Prostate gland (tissue), 2 donors: Measurements from ENCODE around the gene TFE3. TPM values are rescaled to one million over a fixed set of nuclear protein-coding genes. Genes with fewer than 3 reads are reported as not detected.

Experiments used
- DNase-seq: peaks from one replicate; pipeline ENCODE4 v3.0.0-alpha.2; 2019; ENCODE audit warnings: low spot score
- H3K27ac ChIP-seq, 2 donors: fragments of 200-600 bp; sonication (generic); 2 replicates each; pipeline ENCODE4 v1.5.1; 2017 to 2019
- H3K27me3 ChIP-seq: fragments of 200-600 bp; sonication (generic); replicated peaks from 2 replicates; pipeline ENCODE4 v1.5.1; 2019; ENCODE audit not compliant: insufficient read depth
- H3K36me3 ChIP-seq, 2 donors: fragments of 200-600 bp; sonication (generic); 1 replicate in 1 of 2; 2 replicates in 1 of 2; pipeline versions ENCODE4 v1.5.1 to v1.8.1; 2017 to 2019
- H3K4me1 ChIP-seq: fragments of 200-600 bp; sonication (generic); replicated peaks from 2 replicates; pipeline ENCODE4 v1.5.1; 2019
- H3K4me3 ChIP-seq, 2 donors: fragments of 200-600 bp; sonication (generic); 2 replicates each; pipeline ENCODE4 v1.5.1; 2017 to 2019
- H3K9me3 ChIP-seq: fragments of 200-600 bp; sonication (generic); 2 replicates; pipeline ENCODE4 v1.5.1; 2017
- CTCF ChIP-seq, 4 experiments: fragments of 200-600 bp in 2 of 4; fragments of 450-650 bp in 2 of 4; sonication (generic) in 2 of 4; IDR thresholded peaks; 1 replicate in 3 of 4; 2 replicates in 1 of 4; pipeline ENCODE4 v1.5.1; 2016 to 2019; ENCODE audit warnings: antibody characterized with exemption in 4 of 4, mild to moderate bottlenecking in 2 of 4, moderate library complexity in 2 of 4
- POLR2A ChIP-seq: fragments of 450-650 bp; IDR thresholded peaks from one replicate; pipeline ENCODE4 v1.6.1; 2016; ENCODE audit warnings: antibody characterized with exemption, mild to moderate bottlenecking
- POLR2AphosphoS5 ChIP-seq: sonication (generic); formaldehyde crosslinking; IDR thresholded peaks from one replicate; pipeline ENCODE4 v1.6.1; 2017; ENCODE audit warnings: antibody characterized with exemption
- WGBS: methylation state at CpG from one replicate; pipeline ENCODE4 v1.1.5; 2018; 5-methylcytosine and 5-hydroxymethylcytosine counted together
- intact Hi-C: fragments of 100-400 bp; cut with DNase I; formaldehyde crosslinking; loops from one replicate; pipeline ENCODE4 v1.14.2; 2022
- total RNA-seq, 2 donors: library from RNA; depleted of rRNA; stranded (reverse); fragments of >200 nt; gene quantifications; one replicate each; pipeline ENCODE4 v1.1.0, GENCODE V29; 2016

TFE3 gene, protein sequence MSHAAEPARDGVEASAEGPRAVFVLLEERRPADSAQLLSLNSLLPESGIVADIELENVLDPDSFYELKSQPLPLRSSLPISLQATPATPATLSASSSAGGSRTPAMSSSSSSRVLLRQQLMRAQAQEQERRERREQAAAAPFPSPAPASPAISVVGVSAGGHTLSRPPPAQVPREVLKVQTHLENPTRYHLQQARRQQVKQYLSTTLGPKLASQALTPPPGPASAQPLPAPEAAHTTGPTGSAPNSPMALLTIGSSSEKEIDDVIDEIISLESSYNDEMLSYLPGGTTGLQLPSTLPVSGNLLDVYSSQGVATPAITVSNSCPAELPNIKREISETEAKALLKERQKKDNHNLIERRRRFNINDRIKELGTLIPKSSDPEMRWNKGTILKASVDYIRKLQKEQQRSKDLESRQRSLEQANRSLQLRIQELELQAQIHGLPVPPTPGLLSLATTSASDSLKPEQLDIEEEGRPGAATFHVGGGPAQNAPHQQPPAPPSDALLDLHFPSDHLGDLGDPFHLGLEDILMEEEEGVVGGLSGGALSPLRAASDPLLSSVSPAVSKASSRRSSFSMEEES
- total RNA-seq: 10 to 100 TPM; 44.6 to 88.4 TPM

DNA sequence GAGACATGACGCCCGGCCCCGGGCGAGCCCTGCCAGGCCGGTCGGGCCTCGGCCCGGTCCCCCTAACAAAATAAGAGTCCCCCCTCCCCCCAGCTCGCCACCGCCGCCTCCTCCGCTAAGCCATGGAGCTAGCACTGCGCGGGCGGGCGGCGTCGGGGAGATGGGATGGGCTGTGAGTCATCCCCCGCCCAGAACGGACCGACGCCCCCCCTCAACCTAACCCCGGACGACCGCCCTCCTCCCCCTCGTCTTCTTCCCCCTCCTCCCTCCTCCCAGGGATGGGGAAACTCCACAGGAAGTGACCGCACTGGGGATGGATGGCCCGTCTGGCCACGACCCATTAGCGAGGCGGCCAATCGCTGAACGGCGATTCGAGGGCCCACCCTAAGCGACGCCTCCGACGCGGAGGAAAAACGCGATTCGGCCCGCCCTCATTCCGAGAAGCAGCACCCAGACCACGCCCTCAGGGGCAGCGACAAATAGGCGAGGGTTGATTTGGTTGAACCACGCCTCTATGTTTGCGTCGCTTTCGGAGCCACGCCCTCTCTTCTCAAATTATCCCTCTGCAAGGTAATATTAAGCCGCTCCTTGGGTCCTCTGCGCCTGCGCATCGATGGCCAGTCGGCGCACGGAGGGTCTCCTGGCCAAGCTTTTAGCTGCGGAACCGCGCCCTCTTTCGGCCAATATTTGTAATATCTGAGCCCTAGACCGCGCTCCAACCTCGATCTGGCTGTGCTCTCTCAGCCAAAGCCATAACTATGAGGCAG is at the start of gene TFE3:
Gene TFE3, minus strand, starts transcription at position 138 of the 767 bp plus-strand sequence. Its CDS starts 131 bp downstream, at position 7.
- peak within 1 kb of the TSS; percentile 63 to 73 for H3K4me3 ChIP-seq
- peak within 1 kb of the TSS; percentile 95 to 97 for H3K27ac ChIP-seq
- WGBS: 0% methylated on average over 41 of the region's 67 CpGs
- H3K4me1 ChIP-seq: no peaks in the 10 kb centered on the region
- intact Hi-C loops: loop anchor here (1.0 to 10.0 kb wide), 4 partner anchors 41 to 239 kb away; partner anchors contain the start of genes GRIPAP1, HDAC6, PIM2 and SLC35A2
- DNase-seq: peak; percentile 97
- H3K36me3 ChIP-seq: no peaks in the 10 kb centered on the region
- no peaks in the 10 kb centered on the region for H3K9me3 ChIP-seq
- TF ChIP-seq CTCF (IDR thresholded peaks at IDR 0.05): peak in 3 of 4 experiments; percentile 60 to 89 (median 82)
- peak; percentile 94 for TF ChIP-seq POLR2AphosphoS5
- TF ChIP-seq POLR2A: peak; percentile 77
- H3K27me3 ChIP-seq: no peaks in the 10 kb centered on the region

DNA sequence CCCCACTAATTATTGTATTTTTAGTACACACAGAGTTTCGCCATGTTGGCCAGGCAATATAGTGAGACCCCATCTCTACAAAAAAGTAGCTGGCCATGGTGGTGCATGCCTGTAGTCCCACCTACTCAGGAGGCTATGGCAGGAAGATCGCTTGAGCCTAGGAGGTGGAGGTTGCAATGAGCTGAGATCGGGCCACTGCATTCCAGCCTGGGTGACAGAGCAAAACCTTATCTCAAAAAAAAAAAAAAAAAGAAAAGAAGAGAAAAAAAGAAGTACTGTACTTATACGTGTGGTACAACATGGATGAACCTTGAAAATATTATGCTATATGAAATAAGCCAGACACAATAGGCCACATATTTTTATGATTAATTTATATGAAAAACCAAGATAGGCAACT is 46.4 kb upstream of the TFE3 start:
- H3K27me3 ChIP-seq: no peaks in the 10 kb centered on the region
- no peak overlapping the region for H3K4me3 ChIP-seq
- H3K27ac ChIP-seq: no peak overlapping the region
- intact Hi-C loops: no loop called here
- no peaks in the 10 kb centered on the region for H3K4me1 ChIP-seq
- no peaks in the 10 kb centered on the region for H3K9me3 ChIP-seq
- DNase-seq: no peak
- H3K36me3 ChIP-seq: no peaks in the 10 kb centered on the region
- 88% methylated on average over 4 of the region's 4 CpGs for WGBS
- TF ChIP-seq POLR2AphosphoS5 (no peak), CTCF (IDR thresholded peaks at IDR 0.05) (no peak), POLR2A (no peak)

DNA sequence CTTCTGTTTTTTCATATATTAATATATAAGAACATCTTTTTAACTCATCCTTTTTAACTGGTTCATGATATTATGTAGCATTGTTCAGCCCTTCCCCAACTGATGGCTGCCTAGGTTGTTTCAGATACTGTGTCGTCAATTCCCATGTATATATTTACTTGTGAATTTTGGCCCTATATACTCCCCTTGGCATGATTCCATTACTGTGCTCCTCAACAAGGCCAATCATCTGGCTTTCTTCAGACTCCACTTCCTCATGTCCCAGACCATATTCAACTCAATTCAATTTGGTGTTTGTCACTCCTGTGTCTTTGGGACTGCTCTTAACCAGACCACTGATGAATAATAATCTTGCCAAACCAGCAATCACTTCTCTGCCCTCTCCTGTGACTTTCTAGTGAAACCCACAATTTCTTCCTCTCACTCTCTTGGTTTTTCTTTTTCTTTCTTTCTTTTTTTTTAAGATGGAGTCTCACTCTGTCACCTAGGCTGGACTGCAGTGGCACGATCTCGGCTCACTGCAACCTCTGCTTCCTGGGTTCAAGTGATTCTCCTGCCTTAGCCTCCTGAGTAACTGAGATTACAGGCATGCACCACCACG is 39.2 kb upstream of the TFE3 start:
- Histone ChIP-seq H3K4me1 (no peaks in the 10 kb centered on the region), H3K9me3 (no peaks in the 10 kb centered on the region), H3K36me3 (no peaks in the 10 kb centered on the region), H3K4me3 (no peak overlapping the region), H3K27me3 (no peaks in the 10 kb centered on the region), H3K27ac (no peak overlapping the region)
- DNase-seq: no peak
- TF ChIP-seq CTCF (IDR thresholded peaks at IDR 0.05): no peak
- no peak for TF ChIP-seq POLR2A
- no peak for TF ChIP-seq POLR2AphosphoS5
- intact Hi-C loops: no loop called here
- 63% methylated on average over 4 of the region's 4 CpGs for WGBS

DNA sequence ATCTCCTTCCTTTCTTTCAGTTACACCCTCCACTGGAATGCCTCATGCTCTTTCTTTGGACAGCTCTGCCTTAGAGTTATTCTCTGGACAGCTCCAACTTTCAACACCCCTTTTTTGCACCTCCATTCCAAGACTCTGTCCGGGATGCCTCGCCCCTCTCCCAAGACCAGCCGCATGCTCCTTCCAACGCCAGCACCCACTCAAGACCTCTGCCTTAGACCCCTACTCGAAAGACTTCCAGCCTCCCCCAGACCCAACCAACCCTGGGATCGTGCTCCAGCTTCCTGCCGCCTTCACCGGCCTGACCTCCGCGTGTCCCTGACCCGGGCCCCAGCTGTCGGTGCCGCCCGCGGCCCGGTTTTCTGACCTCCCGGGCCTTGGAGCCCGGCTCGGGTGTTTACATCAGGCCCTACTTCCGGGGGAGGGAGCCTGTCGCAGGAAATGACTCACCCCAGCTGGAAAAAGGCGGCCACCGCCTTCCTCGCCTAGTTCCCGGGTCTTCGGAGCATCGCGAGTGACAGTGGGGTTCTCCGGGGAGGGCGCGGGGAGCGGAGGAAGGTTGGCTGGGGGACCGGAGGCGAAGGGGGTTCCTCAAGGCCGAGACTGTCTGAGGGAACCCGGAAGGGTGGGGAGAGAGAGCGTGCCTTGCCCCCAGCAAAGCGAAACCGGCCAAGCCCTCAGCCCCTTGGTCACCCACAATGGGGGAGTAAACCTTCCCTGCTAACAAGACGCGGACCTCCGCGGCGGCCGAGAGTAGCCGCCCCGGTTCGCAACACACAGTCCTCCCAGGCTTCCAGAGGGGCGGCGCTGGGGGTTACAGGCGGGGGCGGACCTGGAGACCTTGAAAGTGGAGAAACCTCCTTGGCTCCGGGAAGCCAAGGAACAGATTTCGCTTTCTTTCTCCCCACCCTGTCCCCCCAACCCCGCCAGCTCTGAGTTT is 36.6 kb upstream of the TFE3 start, which contains the start of gene WDR45:
Gene WDR45, minus strand, starts transcription at position 399 of the 940 bp plus-strand sequence. CDS start 1,792 bp downstream, outside the sequence.
- peak; percentile 66 for DNase-seq
- intact Hi-C loops: no loop called here

More for the DNA sequence above, 36.6 kb upstream of the TFE3 start, which contains the start of gene WDR45:
- Histone ChIP-seq H3K4me3 (peak within 1 kb of the TSS; percentile 51 to 54), H3K4me1 (no peaks in the 10 kb centered on the region), H3K9me3 (no peaks in the 10 kb centered on the region), H3K27ac (peak within 1 kb of the TSS; percentile 91 to 94), H3K27me3 (no peaks in the 10 kb centered on the region), H3K36me3 (no peaks in the 10 kb centered on the region)
- WGBS: under 1% methylated on average over 40 of the region's 55 CpGs
- TF ChIP-seq POLR2A (peak; percentile 79), CTCF (IDR thresholded peaks at IDR 0.05) (no peak), POLR2AphosphoS5 (peak; percentile 86)
